ENCODE measurements around the gene BUD13.

DNA sequence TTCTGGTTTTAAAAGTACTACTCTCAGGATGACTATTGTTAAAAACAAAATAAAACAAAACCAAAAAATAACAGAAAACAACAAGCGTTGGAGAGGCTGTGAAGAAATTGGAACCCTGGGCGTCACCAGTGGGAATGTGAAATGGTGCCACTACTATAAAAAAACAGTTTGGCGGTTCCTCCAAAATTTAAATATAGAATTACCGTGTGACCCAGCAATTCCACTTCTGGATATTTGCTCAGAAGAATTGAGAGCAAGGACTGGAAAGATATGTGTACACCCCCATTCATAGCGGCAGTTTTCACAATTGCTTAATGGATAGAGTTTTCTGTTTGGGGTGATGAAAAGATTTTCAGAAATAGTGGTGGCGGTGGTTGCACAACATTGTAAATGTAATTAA lies 41.7 kb upstream of the BUD13 start:
- TF ChIP-seq, protein P1, sequence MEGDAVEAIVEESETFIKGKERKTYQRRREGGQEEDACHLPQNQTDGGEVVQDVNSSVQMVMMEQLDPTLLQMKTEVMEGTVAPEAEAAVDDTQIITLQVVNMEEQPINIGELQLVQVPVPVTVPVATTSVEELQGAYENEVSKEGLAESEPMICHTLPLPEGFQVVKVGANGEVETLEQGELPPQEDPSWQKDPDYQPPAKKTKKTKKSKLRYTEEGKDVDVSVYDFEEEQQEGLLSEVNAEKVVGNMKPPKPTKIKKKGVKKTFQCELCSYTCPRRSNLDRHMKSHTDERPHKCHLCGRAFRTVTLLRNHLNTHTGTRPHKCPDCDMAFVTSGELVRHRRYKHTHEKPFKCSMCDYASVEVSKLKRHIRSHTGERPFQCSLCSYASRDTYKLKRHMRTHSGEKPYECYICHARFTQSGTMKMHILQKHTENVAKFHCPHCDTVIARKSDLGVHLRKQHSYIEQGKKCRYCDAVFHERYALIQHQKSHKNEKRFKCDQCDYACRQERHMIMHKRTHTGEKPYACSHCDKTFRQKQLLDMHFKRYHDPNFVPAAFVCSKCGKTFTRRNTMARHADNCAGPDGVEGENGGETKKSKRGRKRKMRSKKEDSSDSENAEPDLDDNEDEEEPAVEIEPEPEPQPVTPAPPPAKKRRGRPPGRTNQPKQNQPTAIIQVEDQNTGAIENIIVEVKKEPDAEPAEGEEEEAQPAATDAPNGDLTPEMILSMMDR (IDR thresholded peaks at IDR 0.05; ENCODE audit: low read length): no peak
- TF ChIP-seq EZH2 (optimal IDR thresholded peaks at IDR 0.05; ENCODE audit: low read depth, low read length): no peak
- TF ChIP-seq EZH2phosphoT487 (IDR thresholded peaks at IDR 0.05; ENCODE audit: low read length): no peak
